Right cardiac atrium (tissue), 5 donors: Measurements from ENCODE around the gene ACTN3. TPM values are rescaled to one million over a fixed set of nuclear protein-coding genes. Genes with fewer than 3 reads are reported as not detected.

Source experiments
- ATAC-seq, 2 donors: fragments of 200-7000 bp; cut with Tn5 transposase; one replicate each; pipeline versions ENCODE4 v1.8.0 to v1.9.1; 2020; ENCODE audit warnings: moderate library complexity in 2 of 2, mild to moderate bottlenecking in 1 of 2
- DNase-seq, 3 donors: peaks; one replicate each; pipeline ENCODE4 v3.0.0-alpha.2; 2020
- H3K27ac ChIP-seq: one replicate; pipeline ENCODE4 v1.5.1; 2013; ENCODE audit warnings: mild to moderate bottlenecking, low read length, control low read depth, moderate library complexity
- H3K27me3 ChIP-seq: one replicate; pipeline ENCODE4 v1.6.1; 2013; ENCODE audit not compliant: control insufficient read depth, insufficient read depth
- H3K4me1 ChIP-seq: one replicate; pipeline ENCODE4 v1.6.1; 2013; ENCODE audit warnings: low read length; ENCODE audit not compliant: control insufficient read depth, insufficient read depth
- H3K4me3 ChIP-seq: one replicate; pipeline ENCODE4 v1.5.1; 2013; ENCODE audit warnings: low read length, control low read depth
- H3K9me3 ChIP-seq: one replicate; pipeline ENCODE4 v1.6.1; 2013; ENCODE audit warnings: low read length; ENCODE audit not compliant: control insufficient read depth
- WGBS: extraction: QIAGEN DNeasy Blood & Tissue Kit; methylation state at CpG from one replicate; pipeline ENCODE4 v1.1.7; 2013; 5-methylcytosine and 5-hydroxymethylcytosine counted together
- intact Hi-C, 4 donors: fragments of 100-400 bp; cut with DNase I; formaldehyde crosslinking; loops; one replicate each; pipeline versions ENCODE4 v1.11.0 to v1.14.0; 2022 to 2023
- polyA plus RNA-seq: library from polyadenylated mRNA; stranded (reverse); fragments of 200-250 nt; gene quantifications from one replicate; pipeline ENCODE4 v1.2.3, GENCODE V29; 2013
- total RNA-seq, 4 donors: library from RNA; stranded (reverse); fragmentation: NEBNext Ultra II Directional; extraction: Animal tissue kit (Norgen Biotek cat#: 25700); gene quantifications; one replicate each; pipeline ENCODE4 v1.2.1, GENCODE V29; 2021
- donor health status: healthy with polysubstance abuse.
- donor health status: DM: no; HTN: yes; CAD: no.
- donor health status: DM: no; HTN: no; CAD: no.
- donor health status: DM: no; HTN: yes; CAD: no; lungs with severe emphysema.
- donor health status: DM: yes; HTN: yes; CAD: no.

ACTN3 gene
- total and polyA plus RNA-seq, 5 donors = 0.05 to 0.09 TPM; not detected in 3

- DNase-seq (peak; percentile 99 to 100 (median 99)), ATAC-seq (peak; percentile 97)
- no peaks in the 10 kb centered on the region for H3K27me3 ChIP-seq
- intact Hi-C loops = no loop called here
- peak within 1 kb of the TSS; percentile 53 for H3K4me3 ChIP-seq
- H3K4me1 ChIP-seq = no peaks in the 10 kb centered on the region
- WGBS = under 1% methylated on average over 71 of the region's 71 CpGs
- H3K27ac ChIP-seq = peak within 1 kb of the TSS; percentile 24
- no peaks in the 10 kb centered on the region for H3K9me3 ChIP-seq
These were observed 869 bp upstream of the ACTN3 start, which contains the start of gene ZDHHC24 for GRCh38 chr11:66545701-66546367. ZDHHC24 (minus strand) TSS chr11:66546048; CDS start chr11:66546003, 45 bp downstream.

DNA sequence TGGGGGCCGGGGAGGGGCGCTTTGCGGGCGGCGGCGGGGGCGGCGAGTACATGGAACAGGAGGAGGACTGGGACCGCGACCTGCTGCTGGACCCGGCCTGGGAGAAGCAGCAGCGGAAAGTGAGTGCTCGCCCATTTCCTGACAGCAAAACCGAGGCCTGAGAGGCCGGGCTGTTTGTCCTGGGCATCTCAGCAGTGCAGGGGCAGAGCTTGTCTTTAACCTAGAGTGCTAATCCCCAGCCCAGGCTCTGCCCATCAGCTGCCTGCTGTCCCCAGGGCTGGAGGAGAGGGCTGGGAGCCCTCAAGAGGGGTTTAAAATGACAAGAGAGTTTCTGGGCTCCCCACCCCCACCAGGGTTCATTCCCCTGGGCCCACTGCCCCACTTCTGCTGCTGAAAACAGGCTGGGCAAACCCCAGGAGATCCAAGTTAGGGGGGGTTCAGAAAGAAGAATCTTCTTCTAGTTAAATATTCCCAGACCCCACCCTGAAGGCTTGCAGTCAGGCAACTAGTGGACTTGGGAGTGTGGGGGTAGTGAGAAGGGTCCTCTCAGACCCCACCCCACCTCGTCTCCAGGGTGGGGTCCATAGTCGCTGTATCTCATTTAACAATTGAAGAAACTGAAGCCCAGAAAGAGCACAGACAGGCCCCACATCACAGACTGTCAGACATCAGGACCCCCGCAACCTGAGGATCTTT, 411 bp downstream of the ACTN3 start:
- DNase-seq (peak in 1 of 3 donors; percentile 52), ATAC-seq (no peak)
- H3K27me3 ChIP-seq = no peaks in the 10 kb centered on the region
- intact Hi-C loops = no loop called here
- WGBS = 24% methylated on average over 18 of the region's 18 CpGs
- H3K4me3 ChIP-seq = peak overlapping the region; percentile 53
- no peaks in the 10 kb centered on the region for H3K9me3 ChIP-seq
- H3K4me1 ChIP-seq = no peaks in the 10 kb centered on the region
- no peak overlapping the region for H3K27ac ChIP-seq

DNA sequence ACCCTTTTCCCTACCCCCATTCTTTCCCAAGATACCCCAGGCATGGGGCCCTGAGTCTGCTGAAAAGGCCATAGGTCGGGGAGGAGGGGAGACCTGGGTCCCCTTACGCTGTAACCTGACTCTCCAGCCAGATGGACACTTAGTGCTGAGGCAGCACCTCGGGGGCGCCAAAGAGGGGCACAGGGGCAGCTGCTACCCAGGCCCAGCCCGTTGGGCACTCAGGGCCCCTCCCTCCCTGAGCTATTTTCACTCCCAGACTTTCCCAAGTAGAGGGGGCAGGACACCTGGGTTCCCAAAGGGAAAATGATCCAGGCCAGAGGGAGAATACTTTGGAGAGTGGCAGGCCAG, 933 bp downstream of the ACTN3 start:
- Histone ChIP-seq H3K9me3 (no peaks in the 10 kb centered on the region), H3K4me3 (no peak overlapping the region)

GRCh38 chr11:66548041-66548440, 1.3 kb downstream of the ACTN3 start:
- no peaks in the 10 kb centered on the region for H3K9me3 ChIP-seq
- no peaks in the 10 kb centered on the region for H3K4me1 ChIP-seq
- DNase-seq = peak in 1 of 3 donors; percentile 37
- intact Hi-C loops = no loop called here
- 57% methylated on average over 11 of the region's 11 CpGs for WGBS
- H3K27me3 ChIP-seq = no peaks in the 10 kb centered on the region
- ATAC-seq = no peak
- no peak overlapping the region for H3K27ac ChIP-seq
- no peak overlapping the region for H3K4me3 ChIP-seq

More for the DNA sequence above, 933 bp downstream of the ACTN3 start:
- no peak for ATAC-seq
- no peaks in the 10 kb centered on the region for H3K27me3 ChIP-seq
- intact Hi-C loops = no loop called here
- no peak overlapping the region for H3K27ac ChIP-seq
- WGBS = 35% methylated on average over 5 of the region's 5 CpGs
- DNase-seq = peak in 1 of 3 donors; percentile 41
- no peaks in the 10 kb centered on the region for H3K4me1 ChIP-seq

DNA sequence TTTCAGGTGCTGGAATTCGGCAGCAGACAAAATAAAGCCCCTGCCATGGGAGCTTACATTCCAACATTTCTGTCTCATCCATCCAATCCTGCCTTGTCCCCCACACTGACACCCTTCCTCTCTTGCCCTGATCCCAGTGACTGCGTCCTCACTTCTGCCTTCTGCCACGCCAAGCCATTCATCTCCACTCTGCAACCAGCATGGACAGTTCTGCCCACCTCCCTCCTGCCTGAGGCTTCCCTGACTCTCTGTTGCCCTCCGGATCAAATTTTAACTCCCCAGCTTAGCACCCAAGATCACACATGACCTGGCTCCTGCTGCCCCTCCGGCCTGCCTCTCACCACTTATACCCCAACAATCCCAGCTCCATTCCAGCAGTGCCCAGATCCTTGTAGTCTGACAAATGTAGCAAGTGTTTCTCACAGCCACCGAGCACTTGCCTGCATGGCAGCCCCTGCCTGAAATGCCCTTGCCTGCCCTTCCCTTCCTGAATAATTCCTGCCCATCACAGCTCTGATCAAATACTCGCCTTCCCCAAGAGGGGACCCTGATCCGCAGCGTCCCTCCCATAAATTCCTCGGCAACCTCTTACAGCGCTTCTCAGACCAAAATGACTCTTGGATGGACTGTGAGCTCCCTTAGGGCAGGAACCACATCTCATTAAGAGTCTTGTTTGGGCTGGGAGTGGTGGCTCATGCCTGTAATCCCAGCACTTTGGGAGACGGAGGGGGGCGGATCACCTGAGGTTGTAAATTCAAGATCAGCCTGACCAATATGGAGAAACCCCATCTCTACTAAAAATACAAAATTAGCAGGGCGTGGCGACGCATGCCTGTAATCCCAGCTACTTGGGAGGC, 2.3 kb downstream of the ACTN3 start:
- 53% methylated on average over 16 of the region's 16 CpGs for WGBS
- Histone ChIP-seq H3K4me3 (no peak overlapping the region), H3K27ac (no peak overlapping the region), H3K4me1 (no peaks in the 10 kb centered on the region), H3K9me3 (no peaks in the 10 kb centered on the region), H3K27me3 (no peaks in the 10 kb centered on the region)
- ATAC-seq = no peak
- intact Hi-C loops = no loop called here
- DNase-seq = peak in 2 of 3 donors; percentile 18 to 22

- DNase-seq (no peak), ATAC-seq (no peak)
- no peaks in the 10 kb centered on the region for H3K27me3 ChIP-seq
- no peak overlapping the region for H3K4me3 ChIP-seq
- no peak overlapping the region for H3K27ac ChIP-seq
- H3K4me1 ChIP-seq = no peaks in the 10 kb centered on the region
- intact Hi-C loops = no loop called here
- WGBS = 88% methylated on average over 3 of the region's 3 CpGs
- no peaks in the 10 kb centered on the region for H3K9me3 ChIP-seq
These were observed 3.0 kb downstream of the ACTN3 start for GRCh38 chr11:66549696-66550095.

DNA sequence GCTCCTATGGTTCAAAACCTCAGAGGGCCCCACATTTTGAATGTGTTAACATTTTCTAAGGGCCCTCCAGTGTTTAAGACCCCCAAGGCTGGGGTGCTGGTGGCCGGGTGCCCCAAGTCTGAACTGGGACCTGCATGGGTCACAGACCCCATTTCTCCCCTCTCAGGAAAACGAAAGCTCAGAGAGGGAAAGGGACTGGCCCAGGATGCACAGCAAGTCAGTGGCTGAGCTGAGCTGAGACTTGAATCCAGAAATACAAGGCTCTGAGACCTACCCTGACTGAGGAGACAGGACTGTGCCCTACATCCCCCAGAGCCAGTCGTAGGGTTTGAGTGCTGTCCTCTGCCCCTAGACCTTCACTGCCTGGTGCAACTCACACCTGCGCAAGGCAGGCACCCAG, 4.2 kb downstream of the ACTN3 start:
- WGBS = 81% methylated on average over 4 of the region's 4 CpGs
- no peak overlapping the region for H3K27ac ChIP-seq
- intact Hi-C loops = no loop called here

DNA sequence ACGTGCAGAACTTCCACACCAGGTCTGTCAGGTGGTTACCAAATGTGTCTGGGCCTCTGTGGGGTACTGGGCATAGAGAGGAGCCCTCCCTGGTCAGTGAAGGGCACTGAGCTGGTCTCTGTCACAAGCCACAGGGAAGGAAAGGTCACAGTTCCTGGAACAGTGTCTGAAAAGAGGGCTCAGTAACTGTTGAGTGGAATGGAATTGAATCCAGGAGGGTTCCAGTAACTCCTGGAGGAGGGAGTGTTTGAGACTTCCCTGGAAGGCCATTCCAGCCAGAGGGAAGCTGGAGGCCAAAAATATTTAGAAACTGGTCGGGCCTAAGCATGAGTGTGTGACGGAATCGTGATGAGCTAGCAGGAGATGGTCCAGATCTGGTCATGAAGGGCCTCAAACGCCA, 7.9 kb downstream of the ACTN3 start:
- Histone ChIP-seq H3K27ac (no peak overlapping the region), H3K27me3 (no peaks in the 10 kb centered on the region), H3K4me3 (no peak overlapping the region), H3K9me3 (no peaks in the 10 kb centered on the region), H3K4me1 (peaks cover 3% of the 10 kb centered on the region)
- intact Hi-C loops = no loop called here
- no peak for DNase-seq
- ATAC-seq = no peak
- WGBS = 72% methylated on average over 5 of the region's 5 CpGs

More for the DNA sequence above, 4.2 kb downstream of the ACTN3 start:
- H3K4me3 ChIP-seq = no peak overlapping the region
- DNase-seq = no peak
- H3K4me1 ChIP-seq = no peaks in the 10 kb centered on the region
- ATAC-seq = no peak
- H3K27me3 ChIP-seq = no peaks in the 10 kb centered on the region
- no peaks in the 10 kb centered on the region for H3K9me3 ChIP-seq

DNA sequence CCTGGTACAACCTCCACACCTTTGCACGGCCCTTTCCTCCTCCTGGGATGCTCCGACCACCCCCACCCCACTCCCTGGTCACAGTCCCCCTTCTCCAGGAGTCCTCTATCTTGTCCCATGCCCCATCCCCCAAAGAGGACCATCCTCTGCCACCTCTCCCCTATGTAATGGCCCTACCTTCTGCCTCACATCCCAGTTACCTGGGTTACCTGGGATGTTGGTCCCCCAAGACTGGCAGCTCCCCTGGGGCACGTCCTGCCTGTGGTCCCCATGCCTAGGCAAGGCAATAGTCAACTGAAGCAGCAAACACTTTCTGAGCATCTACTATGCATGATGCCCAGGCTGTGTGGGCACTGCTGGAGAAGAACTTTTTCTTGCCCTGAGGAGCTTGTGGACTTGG, 8.7 kb downstream of the ACTN3 start:
- no peak for ATAC-seq
- 70% methylated on average over 3 of the region's 3 CpGs for WGBS

GRCh38 chr11:66556086-66556485, 9.4 kb downstream of the ACTN3 start:
- intact Hi-C loops = no loop called here

More for the DNA sequence above, 8.7 kb downstream of the ACTN3 start:
- H3K9me3 ChIP-seq = no peaks in the 10 kb centered on the region
- intact Hi-C loops = no loop called here
- H3K27me3 ChIP-seq = no peaks in the 10 kb centered on the region
- peaks cover 3% of the 10 kb centered on the region for H3K4me1 ChIP-seq
- no peak overlapping the region for H3K27ac ChIP-seq
- H3K4me3 ChIP-seq = no peak overlapping the region
- DNase-seq = peak in 1 of 3 donors; percentile 19

More at GRCh38 chr11:66556086-66556485, 9.4 kb downstream of the ACTN3 start:
- no peak overlapping the region for H3K27ac ChIP-seq
- peaks cover 3% of the 10 kb centered on the region for H3K4me1 ChIP-seq
- ATAC-seq (no peak), DNase-seq (peak in 1 of 3 donors; percentile 21)
- no peak overlapping the region for H3K4me3 ChIP-seq
- 86% methylated on average over 7 of the region's 7 CpGs for WGBS
- no peaks in the 10 kb centered on the region for H3K27me3 ChIP-seq
- no peaks in the 10 kb centered on the region for H3K9me3 ChIP-seq
